ENCODE data around the gene BAHCC1.

BAHCC1 gene

GRCh38 chr17:81463506-81463905 lies 68.2 kb downstream of the BAHCC1 start:
- H3K4me3 ChIP-seq: no peak overlapping the region
- no peak for TF ChIP-seq CTCF (IDR thresholded peaks at IDR 0.05)
- no peak for DNase-seq (ENCODE audit: low spot score)
- H3K27ac ChIP-seq: no peak overlapping the region

GRCh38 chr17:81464586-81464985 lies 69.3 kb downstream of the BAHCC1 start:
- DNase-seq (ENCODE audit: low spot score): no peak
- no peak for TF ChIP-seq CTCF (IDR thresholded peaks at IDR 0.05)
- H3K4me3 ChIP-seq: no peak overlapping the region
- no peak overlapping the region for H3K27ac ChIP-seq

- H3K4me3 ChIP-seq: no peak overlapping the region
- TF ChIP-seq CTCF (IDR thresholded peaks at IDR 0.05): no peak
- no peak for DNase-seq (ENCODE audit: low spot score)
- H3K27ac ChIP-seq: no peak overlapping the region
Measured at GRCh38 chr17:81465910-81466309, 70.7 kb downstream of the BAHCC1 start.

GRCh38 chr17:81466564-81467472 lies 71.6 kb downstream of the BAHCC1 start:
- DNase-seq (ENCODE audit: low spot score): no peak
- no peak overlapping the region for H3K4me3 ChIP-seq
- H3K27ac ChIP-seq: no peak overlapping the region
- no peak for TF ChIP-seq CTCF (IDR thresholded peaks at IDR 0.05)

GRCh38 chr17:81468111-81468769 lies 73.0 kb downstream of the BAHCC1 start:
- Histone ChIP-seq H3K27ac (no peak overlapping the region), H3K4me3 (no peak overlapping the region)
- no peak for TF ChIP-seq CTCF (IDR thresholded peaks at IDR 0.05)
- no peak for DNase-seq (ENCODE audit: low spot score)

GRCh38 chr17:81468770-81469121 lies 73.5 kb downstream of the BAHCC1 start:
- Histone ChIP-seq H3K4me3 (no peak overlapping the region), H3K27ac (no peak overlapping the region)
- DNase-seq (ENCODE audit: low spot score): no peak
- no peak for TF ChIP-seq CTCF (IDR thresholded peaks at IDR 0.05)

GRCh38 chr17:81469266-81469665 lies 74.0 kb downstream of the BAHCC1 start:
- no peak for DNase-seq (ENCODE audit: low spot score)
- no peak overlapping the region for H3K27ac ChIP-seq
- no peak for TF ChIP-seq CTCF (IDR thresholded peaks at IDR 0.05)
- no peak overlapping the region for H3K4me3 ChIP-seq
